Keratinocyte (primary cell): ENCODE data around the gene TMEM218. TPM values are rescaled to one million over a fixed set of nuclear protein-coding genes. Genes with fewer than 3 reads are reported as not detected.

Experiments used
- DNase-seq: peaks from one replicate; pipeline ENCODE4 v3.0.0-alpha.2; 2011; ENCODE audit warnings: low read depth, missing footprints, low spot score
- FAIRE-seq: peaks from 2 replicates; lab custom pipeline; 2011; peaks lifted over from hg19 to GRCh38; lab: Jason Lieb, UNC
- H2AFZ ChIP-seq: 2 replicates; pipeline ENCODE4 v1.6.0; 2012; ENCODE audit warnings: low read length, control low read depth, inconsistent platforms; ENCODE audit not compliant: control insufficient read depth
- H3K27ac ChIP-seq: 2 replicates; pipeline ENCODE4 v1.5.1; 2011; ENCODE audit warnings: low read length; ENCODE audit not compliant: control insufficient read depth, insufficient read depth
- H3K27me3 ChIP-seq: 3 replicates; pipeline ENCODE4 v1.6.0; 2011; ENCODE audit warnings: low read length; ENCODE audit not compliant: control insufficient read depth, insufficient read depth; ENCODE audit errors: extremely low read depth
- H3K36me3 ChIP-seq, 2 experiments: 2 replicates in 1 of 2; 3 replicates in 1 of 2; pipeline ENCODE4 v1.5.1; 2011; ENCODE audit warnings: low read length in 2 of 2, mild to moderate bottlenecking in 1 of 2; ENCODE audit not compliant: control insufficient read depth in 2 of 2, insufficient read depth in 2 of 2; ENCODE audit errors: extremely low read depth in 1 of 2
- H3K4me1 ChIP-seq: 3 replicates; pipeline ENCODE4 v1.5.1; 2011; ENCODE audit warnings: low read length; ENCODE audit not compliant: control insufficient read depth, insufficient read depth; ENCODE audit errors: extremely low read depth
- H3K4me2 ChIP-seq: 3 replicates; pipeline ENCODE4 v1.6.0; 2011; ENCODE audit warnings: low read depth, low read length; ENCODE audit not compliant: control insufficient read depth, insufficient read depth; ENCODE audit errors: extremely low read depth
- H3K4me3 ChIP-seq, 3 experiments: fragments of 200-600 bp in 1 of 3; sonication (generic) in 1 of 3; 2 replicates in 2 of 3; 3 replicates in 1 of 3; pipeline ENCODE4 v1.5.1; 2011 to 2016; ENCODE audit warnings: low read length in 3 of 3, mild to moderate bottlenecking in 3 of 3, control low read depth in 2 of 3, inconsistent platforms in 1 of 3, low read depth in 1 of 3, mixed read lengths in 1 of 3, mixed run types in 1 of 3, moderate library complexity in 1 of 3; ENCODE audit not compliant: control insufficient read depth in 2 of 3, insufficient read depth in 2 of 3; ENCODE audit errors: extremely low read depth in 1 of 3
- H3K79me2 ChIP-seq: 2 replicates; pipeline ENCODE4 v1.6.0; 2012; ENCODE audit warnings: low read length; ENCODE audit not compliant: control insufficient read depth, insufficient read depth
- H3K9ac ChIP-seq: 3 replicates; pipeline ENCODE4 v1.6.0; 2011; ENCODE audit warnings: low read length; ENCODE audit not compliant: control insufficient read depth, insufficient read depth; ENCODE audit errors: extremely low read depth
- H3K9me1 ChIP-seq: 3 replicates; pipeline ENCODE4 v1.6.0; 2011; ENCODE audit warnings: low read length; ENCODE audit not compliant: control insufficient read depth, insufficient read depth; ENCODE audit errors: extremely low read depth
- H3K9me3 ChIP-seq: 2 replicates; pipeline ENCODE4 v1.5.1; 2012; ENCODE audit warnings: low read depth, low read length; ENCODE audit not compliant: control insufficient read depth
- H4K20me1 ChIP-seq: 3 replicates; pipeline ENCODE4 v1.6.0; 2011; ENCODE audit warnings: low read length; ENCODE audit not compliant: control insufficient read depth, insufficient read depth; ENCODE audit errors: extremely low read depth
- CTCF ChIP-seq, 3 experiments: IDR thresholded peaks in 1 of 3; conservative IDR thresholded peaks in 1 of 3; optimal IDR thresholded peaks in 1 of 3; 2 replicates in 2 of 3; 3 replicates in 1 of 3; pipeline versions ENCODE3 to v1.5.1; 2011; ENCODE audit warnings: low read length in 3 of 3, mild to moderate bottlenecking in 3 of 3, moderate library complexity in 2 of 3, control low read depth in 1 of 3, inconsistent platforms in 1 of 3; ENCODE audit not compliant: insufficient read depth in 2 of 3; ENCODE audit errors: extremely low read depth in 1 of 3
- EZH2 ChIP-seq: IDR thresholded peaks from one replicate; pipeline ENCODE4 v1.6.1; 2012; ENCODE audit warnings: inconsistent platforms, mild to moderate bottlenecking, low read length, moderate library complexity
- dilution Hi-C: fragments of 300-500 bp; cut with MboI; formaldehyde crosslinking; loops from one replicate; pipeline ENCODE4 v1.7.0; 2020; ENCODE audit warnings: low sequenced_read_pairs; ENCODE audit not compliant: extremely low pct_ligation_motif_present
- polyA plus RNA-seq, 5 experiments: library from polyadenylated mRNA; depleted of rRNA in 3 of 5; stranded (reverse) in 3 of 5; stranded (forward) in 1 of 5; unstranded in 1 of 5; fragments of >200 nt; gene quantifications; 1 replicate in 1 of 5; 2 replicates in 3 of 5; 3 replicates in 1 of 5; pipeline versions ENCODE4 v1.2.1 to v1.2.3, GENCODE V29; 2011 to 2012; ENCODE audit warnings: missing spikeins in 2 of 5, low read depth in 1 of 5, low replicate concordance in 1 of 5

Gene TMEM218
- polyA plus RNA-seq, 1 donor (not counting 4 experiments of a cell fraction or from before 2014, with no cell fraction given), result 34.2 TPM

GRCh38 chr11:125079151-125079877 lies 32.1 kb downstream of the TMEM218 start:
- no peak for TF ChIP-seq EZH2
- no peak for TF ChIP-seq CTCF (optimal IDR thresholded peaks at IDR 0.05 in 1 of 3, IDR thresholded peaks at IDR 0.05 in 1 of 3, conservative IDR thresholded peaks at IDR 0.05 in 1 of 3; ENCODE audit: extremely low read depth in 1 of 3, insufficient read depth in 2 of 3, low read length in 3 of 3)
- FAIRE-seq, result no peak
- H3K36me3 ChIP-seq, result peaks cover 0 to 8% of the 10 kb centered on the region in 2 experiments

GRCh38 chr11:125078516-125079140 lies 32.8 kb downstream of the TMEM218 start:
- no peaks in the 10 kb centered on the region for H4K20me1 ChIP-seq
- H2AFZ ChIP-seq, result no peak overlapping the region
- no peaks in the 10 kb centered on the region for H3K27me3 ChIP-seq
- no peak overlapping the region for H3K9ac ChIP-seq
- peaks cover 29% of the 10 kb centered on the region for H3K4me1 ChIP-seq
- no peaks in the 10 kb centered on the region for H3K9me3 ChIP-seq
- H3K36me3 ChIP-seq, result peaks cover 0 to 5% of the 10 kb centered on the region in 2 experiments
- no peak for TF ChIP-seq EZH2
- no peak for TF ChIP-seq CTCF (optimal IDR thresholded peaks at IDR 0.05 in 1 of 3, IDR thresholded peaks at IDR 0.05 in 1 of 3, conservative IDR thresholded peaks at IDR 0.05 in 1 of 3; ENCODE audit: extremely low read depth in 1 of 3, insufficient read depth in 2 of 3, low read length in 3 of 3)
- H3K4me2 ChIP-seq, result no peak overlapping the region
- DNase-seq (no peak), FAIRE-seq (no peak)
- no peak overlapping the region for H3K4me3 ChIP-seq
- H3K79me2 ChIP-seq, result no peaks in the 10 kb centered on the region
- dilution Hi-C loops, result no loop called here
- H3K9me1 ChIP-seq, result no peaks in the 10 kb centered on the region
- no peak overlapping the region for H3K27ac ChIP-seq

More at GRCh38 chr11:125079151-125079877, 32.1 kb downstream of the TMEM218 start:
- H3K27ac ChIP-seq, result no peak overlapping the region
- H3K4me2 ChIP-seq, result no peak overlapping the region
- DNase-seq, result no peak
- H3K9me3 ChIP-seq, result no peaks in the 10 kb centered on the region
- no peaks in the 10 kb centered on the region for H4K20me1 ChIP-seq
- no peaks in the 10 kb centered on the region for H3K9me1 ChIP-seq
- H3K79me2 ChIP-seq, result no peaks in the 10 kb centered on the region
- H3K4me1 ChIP-seq, result peaks cover 36% of the 10 kb centered on the region
- dilution Hi-C loops, result no loop called here
- no peaks in the 10 kb centered on the region for H3K27me3 ChIP-seq
- H2AFZ ChIP-seq, result no peak overlapping the region
- no peak overlapping the region for H3K9ac ChIP-seq
- no peak overlapping the region for H3K4me3 ChIP-seq
